Upper lobe of left lung (tissue), 6 donors: ENCODE data around the gene TBL1XR1. TPM values are rescaled to one million over a fixed set of nuclear protein-coding genes. Genes with fewer than 3 reads are reported as not detected.

Experiments
- ATAC-seq, 2 donors: fragments of 200-7000 bp; cut with Tn5 transposase; one replicate each; pipeline ENCODE4 v1.9.1; 2022; ENCODE audit warnings: mild to moderate bottlenecking in 2 of 2, moderate library complexity in 2 of 2; ENCODE audit not compliant: low FRiP score in 2 of 2
- DNase-seq, 2 donors: peaks; one replicate each; pipeline ENCODE4 v3.0.0-alpha.2; 2019 to 2020
- H3K27ac ChIP-seq, 4 donors: fragments of 200-600 bp; sonication (generic); one replicate each; pipeline ENCODE4 v1.5.1; 2016 to 2019
- H3K27me3 ChIP-seq, 4 donors: fragments of 200-600 bp; sonication (generic); one replicate each; pipeline ENCODE4 v1.5.1; 2017 to 2019
- H3K36me3 ChIP-seq, 4 donors: fragments of 200-600 bp; sonication (generic); one replicate each; pipeline ENCODE4 v1.5.1; 2016 to 2019
- H3K4me1 ChIP-seq, 4 donors: fragments of 200-600 bp; sonication (generic); one replicate each; pipeline ENCODE4 v1.5.1; 2018 to 2019
- H3K4me3 ChIP-seq, 4 donors: fragments of 200-600 bp; sonication (generic); one replicate each; pipeline ENCODE4 v1.5.1; 2017 to 2019; ENCODE audit warnings: mild to moderate bottlenecking in 2 of 4, moderate library complexity in 1 of 4
- H3K9me3 ChIP-seq, 4 donors: fragments of 200-600 bp; sonication (generic); one replicate each; pipeline ENCODE4 v1.5.1; 2018 to 2019
- EP300 ChIP-seq, 4 donors: sonication (generic); formaldehyde crosslinking; IDR thresholded peaks; one replicate each; pipeline ENCODE4 v1.5.1; 2017; ENCODE audit warnings: antibody characterized with exemption in 4 of 4, control low read depth in 2 of 4
- POLR2A ChIP-seq, 4 donors: fragments of 450-650 bp; IDR thresholded peaks; one replicate each; pipeline ENCODE4 v1.5.1; 2016 to 2017; ENCODE audit warnings: antibody characterized with exemption in 4 of 4, mild to moderate bottlenecking in 2 of 4
- POLR2AphosphoS5 ChIP-seq, 2 donors: sonication (generic); formaldehyde crosslinking; IDR thresholded peaks; one replicate each; pipeline ENCODE4 v1.5.1; 2017; ENCODE audit warnings: antibody characterized with exemption in 2 of 2
- WGBS, 2 donors: methylation state at CpG; one replicate each; pipeline ENCODE4 v1.1.5; 2017 to 2018; 5-methylcytosine and 5-hydroxymethylcytosine counted together
- total RNA-seq, 6 donors: library from RNA; depleted of rRNA in 4 of 6; stranded (reverse); fragments of >200 nt in 4 of 6; gene quantifications; one replicate each; pipeline versions ENCODE4 v1.1.0 to v1.2.1, GENCODE V29; 2016 to 2021
- TF ChIP-seq, protein P1 (sequence below), 6 experiments: fragments of 450-650 bp in 4 of 6; fragments of 200-600 bp in 2 of 6; sonication (generic) in 2 of 6; IDR thresholded peaks; one replicate each; pipeline ENCODE4 v1.5.1; 2016 to 2019; ENCODE audit warnings: antibody characterized with exemption in 6 of 6
- donor health status: DM: no; HTN: no; CAD: no; lungs with moderate emphysema.
- donor health status: DM: no; HTN: yes; CAD: no; lungs with severe emphysema.

Gene TBL1XR1
- total RNA-seq, 6 donors from 2014 or later, result 46.1 to 156 (median 86.6) TPM

DNA sequence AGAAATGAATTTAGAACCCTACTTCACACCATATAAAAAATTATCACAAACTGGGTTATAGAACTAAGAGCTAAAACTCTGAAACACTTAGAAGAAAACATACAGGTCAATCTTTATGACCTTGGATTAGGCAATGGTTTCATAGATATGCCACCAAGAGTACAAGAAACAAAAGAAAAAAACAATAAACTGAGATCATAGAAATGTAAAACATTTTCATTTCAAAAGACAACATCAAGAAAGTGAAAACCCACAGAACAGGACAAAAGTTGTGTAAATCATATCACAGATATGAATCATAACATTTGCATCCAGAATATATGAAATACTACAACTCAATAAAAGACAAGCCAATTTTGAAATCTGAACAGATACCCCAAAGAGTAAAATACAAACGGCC is 72.4 kb downstream of the TBL1XR1 start:
- no peak for ATAC-seq
- TF ChIP-seq POLR2A (IDR thresholded peaks at IDR 0.05) (no peak), POLR2AphosphoS5 (IDR thresholded peaks at IDR 0.05) (no peak), EP300 (IDR thresholded peaks at IDR 0.05) (no peak)
- TF ChIP-seq, protein P1, sequence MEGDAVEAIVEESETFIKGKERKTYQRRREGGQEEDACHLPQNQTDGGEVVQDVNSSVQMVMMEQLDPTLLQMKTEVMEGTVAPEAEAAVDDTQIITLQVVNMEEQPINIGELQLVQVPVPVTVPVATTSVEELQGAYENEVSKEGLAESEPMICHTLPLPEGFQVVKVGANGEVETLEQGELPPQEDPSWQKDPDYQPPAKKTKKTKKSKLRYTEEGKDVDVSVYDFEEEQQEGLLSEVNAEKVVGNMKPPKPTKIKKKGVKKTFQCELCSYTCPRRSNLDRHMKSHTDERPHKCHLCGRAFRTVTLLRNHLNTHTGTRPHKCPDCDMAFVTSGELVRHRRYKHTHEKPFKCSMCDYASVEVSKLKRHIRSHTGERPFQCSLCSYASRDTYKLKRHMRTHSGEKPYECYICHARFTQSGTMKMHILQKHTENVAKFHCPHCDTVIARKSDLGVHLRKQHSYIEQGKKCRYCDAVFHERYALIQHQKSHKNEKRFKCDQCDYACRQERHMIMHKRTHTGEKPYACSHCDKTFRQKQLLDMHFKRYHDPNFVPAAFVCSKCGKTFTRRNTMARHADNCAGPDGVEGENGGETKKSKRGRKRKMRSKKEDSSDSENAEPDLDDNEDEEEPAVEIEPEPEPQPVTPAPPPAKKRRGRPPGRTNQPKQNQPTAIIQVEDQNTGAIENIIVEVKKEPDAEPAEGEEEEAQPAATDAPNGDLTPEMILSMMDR (IDR thresholded peaks at IDR 0.05), result no peak
- 80 to 84% methylated on average over 1 of the region's 1 CpG for whole genome bisulfite sequencing, 2 donors

DNA sequence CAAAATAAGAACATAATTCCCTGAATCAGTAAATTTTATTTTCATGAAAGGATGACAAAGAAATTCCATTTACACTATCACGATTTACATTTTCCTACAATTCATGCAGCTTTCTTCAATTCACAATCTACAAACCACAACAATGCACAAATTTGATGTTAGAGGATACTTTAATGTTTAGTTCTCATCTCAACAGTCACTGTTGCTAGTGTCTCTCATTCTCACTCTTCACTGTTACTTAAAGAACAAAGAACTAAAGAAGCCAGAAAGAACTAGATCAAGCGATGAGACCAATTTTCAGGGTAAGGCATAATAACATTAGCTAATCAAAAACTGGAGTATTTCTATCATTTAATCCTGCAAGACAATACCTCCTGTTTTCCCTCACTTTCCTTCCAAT is 73.5 kb downstream of the TBL1XR1 start:
- TF ChIP-seq, protein P1 (IDR thresholded peaks at IDR 0.05), result no peak
- no peak for TF ChIP-seq POLR2A (IDR thresholded peaks at IDR 0.05)
- no peak for TF ChIP-seq EP300 (IDR thresholded peaks at IDR 0.05)
- TF ChIP-seq POLR2AphosphoS5 (IDR thresholded peaks at IDR 0.05), result no peak

More for the DNA sequence above, 72.4 kb downstream of the TBL1XR1 start:
- no peak overlapping the region for H3K27ac ChIP-seq
- no peaks in the 10 kb centered on the region for H3K9me3 ChIP-seq
- H3K36me3 ChIP-seq, result no peaks in the 10 kb centered on the region
- peaks cover 5 to 34% (median 13%) of the 10 kb centered on the region in 4 donors for H3K4me1 ChIP-seq
- H3K4me3 ChIP-seq, result no peak overlapping the region
- no peak for DNase-seq
- H3K27me3 ChIP-seq, result no peaks in the 10 kb centered on the region

DNA sequence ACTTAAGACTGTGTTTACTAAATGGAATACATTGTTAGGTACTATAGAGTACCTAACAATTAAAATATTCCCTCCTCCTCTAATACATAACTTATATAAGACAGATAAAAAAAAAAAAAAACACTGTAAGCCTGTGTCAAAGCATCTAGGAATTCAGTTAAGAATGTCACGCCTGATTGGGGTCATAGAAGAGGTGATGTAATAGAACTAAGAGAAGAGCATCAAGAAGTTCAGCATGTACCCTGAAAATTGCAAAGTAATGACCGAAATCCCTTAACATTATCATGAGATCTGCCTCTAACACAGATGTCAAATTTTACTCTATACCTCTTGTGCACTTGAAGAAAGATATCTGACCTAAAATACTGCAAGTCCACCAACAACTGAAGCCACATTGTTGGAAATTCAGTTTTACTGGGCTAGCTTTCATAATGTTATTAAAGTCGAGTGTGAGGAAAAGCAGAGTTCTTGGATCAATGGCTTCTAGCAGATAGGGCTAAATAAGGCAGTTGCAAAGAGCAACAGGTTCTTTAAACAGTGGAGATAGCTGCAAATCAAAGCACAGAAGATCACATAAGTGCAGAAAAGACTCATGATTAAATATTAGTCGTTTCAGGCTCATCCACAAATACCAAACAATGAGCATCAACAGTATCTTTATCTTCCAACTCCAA is 75.0 kb downstream of the TBL1XR1 start:
- Histone ChIP-seq H3K36me3 (no peaks in the 10 kb centered on the region), H3K27me3 (no peaks in the 10 kb centered on the region), H3K4me1 (peaks cover 5 to 31% (median 15%) of the 10 kb centered on the region in 4 donors), H3K27ac (no peak overlapping the region), H3K9me3 (no peaks in the 10 kb centered on the region), H3K4me3 (no peak overlapping the region)
- DNase-seq (no peak), ATAC-seq (no peak)
- 75 to 76% methylated on average over 4 of the region's 4 CpGs for WGBS, 2 donors
- TF ChIP-seq POLR2A (IDR thresholded peaks at IDR 0.05) (no peak), POLR2AphosphoS5 (IDR thresholded peaks at IDR 0.05) (no peak), EP300 (IDR thresholded peaks at IDR 0.05) (no peak)
- TF ChIP-seq, protein P1 (IDR thresholded peaks at IDR 0.05), result no peak

More for the DNA sequence above, 73.5 kb downstream of the TBL1XR1 start:
- H3K4me3 ChIP-seq, result no peak overlapping the region
- DNase-seq (no peak), ATAC-seq (no peak)
- H3K9me3 ChIP-seq, result no peaks in the 10 kb centered on the region
- H3K27ac ChIP-seq, result no peak overlapping the region
- H3K27me3 ChIP-seq, result no peaks in the 10 kb centered on the region
- 87 to 94% methylated on average over 2 of the region's 2 CpGs for WGBS, 2 donors
- H3K36me3 ChIP-seq, result no peaks in the 10 kb centered on the region
- H3K4me1 ChIP-seq, result peaks cover 5 to 31% (median 13%) of the 10 kb centered on the region in 4 donors

DNA sequence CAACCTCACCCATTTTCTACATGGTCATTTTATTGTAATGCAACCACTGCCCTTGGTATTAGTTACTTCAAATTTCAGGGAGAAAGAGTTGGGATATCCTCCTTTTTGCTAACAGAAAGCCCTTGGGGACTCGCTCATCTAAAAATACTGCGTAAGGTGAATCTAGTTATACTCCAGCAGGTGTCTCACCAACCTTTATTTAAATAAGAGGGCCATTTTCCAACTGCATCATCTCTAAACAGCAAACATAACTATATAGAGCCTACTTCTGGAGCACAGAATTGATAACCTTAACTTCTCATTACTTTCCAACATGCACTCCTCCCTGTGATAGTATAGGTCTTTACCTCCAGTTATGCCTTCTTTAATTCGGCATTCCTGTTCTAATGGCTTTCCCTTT is 77.5 kb downstream of the TBL1XR1 start:
- Histone ChIP-seq H3K27ac (no peak overlapping the region), H3K4me1 (peaks cover 0 to 18% (median 12%) of the 10 kb centered on the region in 4 donors), H3K27me3 (no peaks in the 10 kb centered on the region), H3K4me3 (no peak overlapping the region), H3K36me3 (no peaks in the 10 kb centered on the region), H3K9me3 (no peaks in the 10 kb centered on the region)
- TF ChIP-seq, protein P1 (IDR thresholded peaks at IDR 0.05), result no peak
- no peak for TF ChIP-seq POLR2AphosphoS5 (IDR thresholded peaks at IDR 0.05)
- TF ChIP-seq POLR2A (IDR thresholded peaks at IDR 0.05), result no peak
- DNase-seq, result no peak
- no peak for ATAC-seq
- 94 to 97% methylated on average over 3 of the region's 3 CpGs for WGBS, 2 donors

DNA sequence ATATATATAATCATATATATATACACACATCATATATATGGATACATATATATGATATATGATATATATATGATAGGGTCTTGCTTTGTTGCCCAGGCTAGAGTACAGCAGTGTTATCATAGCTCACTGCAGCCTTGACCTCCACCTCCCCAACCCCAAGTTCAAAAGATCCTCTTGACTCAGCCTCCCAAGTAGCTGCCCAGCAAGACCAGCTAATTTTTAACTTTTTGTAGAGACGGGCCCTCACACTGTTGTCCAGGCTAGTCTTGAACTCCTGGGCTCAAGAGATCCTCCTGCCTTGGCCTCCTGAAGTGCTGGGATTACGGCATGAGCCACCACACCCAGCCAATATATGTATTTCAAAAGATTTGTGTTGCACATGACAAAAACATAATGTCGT is 83.0 kb downstream of the TBL1XR1 start:
- Histone ChIP-seq H3K36me3 (no peaks in the 10 kb centered on the region), H3K4me1 (peaks cover 13 to 28% (median 22%) of the 10 kb centered on the region in 4 donors), H3K27ac (no peak overlapping the region), H3K27me3 (no peaks in the 10 kb centered on the region), H3K4me3 (no peak overlapping the region), H3K9me3 (no peaks in the 10 kb centered on the region)
- DNase-seq (no peak), ATAC-seq (no peak)
- WGBS, 2 donors, result 58 to 61% methylated on average over 3 of the region's 3 CpGs
- TF ChIP-seq POLR2AphosphoS5 (IDR thresholded peaks at IDR 0.05) (no peak), POLR2A (IDR thresholded peaks at IDR 0.05) (no peak), EP300 (IDR thresholded peaks at IDR 0.05) (no peak)
